ENCODE data around the gene ALDH9A1. TPM values are rescaled to one million over a fixed set of nuclear protein-coding genes. Genes with fewer than 3 reads are reported as not detected.

The ALDH9A1 gene
- total RNA-seq, 4 donors from 2014 or later: 46.4 to 91.5 (median 63.3) TPM

GRCh38 chr1:165629151-165629550 is 69.2 kb downstream of the ALDH9A1 start:
- intact Hi-C loops (cut with DNase I; ENCODE audit: low total_unique reads) (no loop called here), in situ Hi-C loops (cut with MboI; ENCODE audit: low sequenced_read_pairs in 4 of 4) (loop anchor here in 2 of 4 donors (10.0 to 25.0 kb wide), 2 partner anchors 136 to 533 kb away; partner anchors contain the start of genes FAM78B (in 1 of the 2) and TMCO1 (in 1 of the 2))
- DNase-seq: no peak
- Histone ChIP-seq H3K4me1 (peaks cover 23 to 27% of the 10 kb centered on the region in 2 donors), H3K27ac (no peak overlapping the region), H3K9me3 (no peaks in the 10 kb centered on the region), H3K27me3 (no peaks in the 10 kb centered on the region), H3K4me3 (no peak overlapping the region), H3K36me3 (no peaks in the 10 kb centered on the region)
- TF ChIP-seq CTCF (IDR thresholded peaks at IDR 0.05 in 4 of 5, conservative IDR thresholded peaks at IDR 0.05 in 1 of 5): no peak
- TF ChIP-seq POLR2A (IDR thresholded peaks at IDR 0.05): no peak
- ATAC-seq: no peak

- H3K27ac ChIP-seq: no peak overlapping the region
- intact Hi-C loops (cut with DNase I; ENCODE audit: low total_unique reads): no loop called here
- in situ Hi-C loops (cut with MboI; ENCODE audit: low sequenced_read_pairs in 4 of 4): loop anchor here in 2 of 4 donors (10.0 to 25.0 kb wide), 2 partner anchors 137 to 534 kb away; partner anchors contain the start of genes FAM78B (in 1 of the 2) and TMCO1 (in 1 of the 2)
Observed at GRCh38 chr1:165628147-165628822, 70.1 kb downstream of the ALDH9A1 start.

GRCh38 chr1:165624441-165624840 is 73.9 kb downstream of the ALDH9A1 start:
- no peaks in the 10 kb centered on the region for H3K9me3 ChIP-seq
- in situ Hi-C loops (cut with MboI; ENCODE audit: low sequenced_read_pairs in 4 of 4) (loop anchor here in 1 of 4 donors (10.0 kb wide), 1 partner anchor 140 kb away; the partner anchor contains the start of gene TMCO1), intact Hi-C loops (cut with DNase I; ENCODE audit: low total_unique reads) (no loop called here)
- no peak overlapping the region for H3K4me3 ChIP-seq
- H3K36me3 ChIP-seq: no peaks in the 10 kb centered on the region
- DNase-seq (no peak), ATAC-seq (no peak)
- no peaks in the 10 kb centered on the region for H3K27me3 ChIP-seq
- H3K4me1 ChIP-seq: no peaks in the 10 kb centered on the region
- TF ChIP-seq CTCF (IDR thresholded peaks at IDR 0.05 in 4 of 5, conservative IDR thresholded peaks at IDR 0.05 in 1 of 5): no peak
- TF ChIP-seq POLR2A (IDR thresholded peaks at IDR 0.05): no peak
- no peak overlapping the region for H3K27ac ChIP-seq

More at GRCh38 chr1:165628147-165628822, 70.1 kb downstream of the ALDH9A1 start:
- H3K36me3 ChIP-seq: no peaks in the 10 kb centered on the region
- ATAC-seq: no peak
- peaks cover 14 to 18% of the 10 kb centered on the region in 2 donors for H3K4me1 ChIP-seq
- no peak for DNase-seq
- H3K9me3 ChIP-seq: no peaks in the 10 kb centered on the region
- TF ChIP-seq CTCF (IDR thresholded peaks at IDR 0.05 in 4 of 5, conservative IDR thresholded peaks at IDR 0.05 in 1 of 5) (no peak), POLR2A (IDR thresholded peaks at IDR 0.05) (no peak)
- no peak overlapping the region for H3K4me3 ChIP-seq
- no peaks in the 10 kb centered on the region for H3K27me3 ChIP-seq

GRCh38 chr1:165623624-165624023 is 74.7 kb downstream of the ALDH9A1 start:
- no peak for ATAC-seq
- H3K27me3 ChIP-seq: no peaks in the 10 kb centered on the region
- H3K4me3 ChIP-seq: no peak overlapping the region
- H3K36me3 ChIP-seq: no peaks in the 10 kb centered on the region
- no peak overlapping the region for H3K27ac ChIP-seq
- H3K4me1 ChIP-seq: no peaks in the 10 kb centered on the region
- H3K9me3 ChIP-seq: no peaks in the 10 kb centered on the region
- in situ Hi-C loops (cut with MboI; ENCODE audit: low sequenced_read_pairs in 4 of 4): loop anchor here in 1 of 4 donors (10.0 kb wide), 1 partner anchor 141 kb away; the partner anchor contains the start of gene TMCO1
- no peak for DNase-seq
- intact Hi-C loops (cut with DNase I; ENCODE audit: low total_unique reads): no loop called here
- no peak for TF ChIP-seq CTCF (IDR thresholded peaks at IDR 0.05 in 4 of 5, conservative IDR thresholded peaks at IDR 0.05 in 1 of 5)
- TF ChIP-seq POLR2A (IDR thresholded peaks at IDR 0.05): no peak
